Trophoblast cell (in vitro differentiated cells and primary cell): ENCODE results near the gene ZFP28. TPM values are rescaled to one million over a fixed set of nuclear protein-coding genes. Genes with fewer than 3 reads are reported as not detected.
A peak's percentile ranks its signal among the peaks of the same experiment; 100 is the strongest.

Source experiments
- DNase-seq, 2 donors: peaks; one replicate each; pipeline ENCODE4 v3.0.0-alpha.2; 2016
- H2AFZ ChIP-seq: 2 replicates; pipeline ENCODE4 v1.6.1; 2013; ENCODE audit warnings: low read length, moderate library complexity, mild to moderate bottlenecking; ENCODE audit not compliant: insufficient read depth, poor library complexity
- H2AK5ac ChIP-seq: 2 replicates; pipeline ENCODE4 v1.6.1; 2013; ENCODE audit warnings: mild to moderate bottlenecking, low read length
- H2BK120ac ChIP-seq: 2 replicates; pipeline ENCODE4 v1.6.1; 2013; ENCODE audit warnings: low read length, mild to moderate bottlenecking, moderate library complexity; ENCODE audit not compliant: insufficient read depth, poor library complexity
- H2BK12ac ChIP-seq: 2 replicates; pipeline ENCODE4 v1.6.1; 2013; ENCODE audit warnings: mild to moderate bottlenecking, low read length, moderate library complexity
- H2BK5ac ChIP-seq: 2 replicates; pipeline ENCODE4 v1.6.1; 2013; ENCODE audit warnings: low read length, low read depth, moderate library complexity, mild to moderate bottlenecking; ENCODE audit not compliant: poor library complexity
- H3K14ac ChIP-seq: 2 replicates; pipeline ENCODE4 v1.6.1; 2013; ENCODE audit warnings: mild to moderate bottlenecking, low read length
- H3K18ac ChIP-seq: 2 replicates; pipeline ENCODE4 v1.6.1; 2013; ENCODE audit warnings: mild to moderate bottlenecking, low read length
- H3K23ac ChIP-seq: 2 replicates; pipeline ENCODE4 v1.6.1; 2013; ENCODE audit warnings: low read length
- H3K27ac ChIP-seq: 2 replicates; pipeline ENCODE4 v1.5.1; 2013; ENCODE audit warnings: low read depth, mild to moderate bottlenecking, inconsistent platforms, low read length, moderate library complexity
- H3K27me3 ChIP-seq: 2 replicates; pipeline ENCODE4 v1.6.1; 2013; ENCODE audit warnings: inconsistent platforms, mild to moderate bottlenecking, low read length, moderate library complexity; ENCODE audit not compliant: insufficient read depth
- H3K36me3 ChIP-seq, 2 experiments: 1 replicate in 1 of 2; 2 replicates in 1 of 2; pipeline ENCODE4 v1.6.1; 2013; ENCODE audit warnings: low read length in 2 of 2, mild to moderate bottlenecking in 2 of 2, moderate library complexity in 1 of 2; ENCODE audit not compliant: insufficient read depth in 2 of 2, control insufficient read depth in 1 of 2
- H3K4ac ChIP-seq: 2 replicates; pipeline ENCODE4 v1.6.1; 2013; ENCODE audit warnings: low read depth, mild to moderate bottlenecking, low read length, moderate library complexity
- H3K4me1 ChIP-seq, 2 experiments: 1 replicate in 1 of 2; 2 replicates in 1 of 2; pipeline ENCODE4 v1.6.1; 2013; ENCODE audit warnings: low read length in 2 of 2, mild to moderate bottlenecking in 2 of 2, moderate library complexity in 1 of 2; ENCODE audit not compliant: insufficient read depth in 2 of 2, control insufficient read depth in 1 of 2
- H3K4me2 ChIP-seq: 2 replicates; pipeline ENCODE4 v1.6.1; 2013; ENCODE audit warnings: inconsistent platforms, mild to moderate bottlenecking, low read length, moderate library complexity
- H3K4me3 ChIP-seq: 2 replicates; pipeline ENCODE4 v1.5.1; 2013; ENCODE audit warnings: mild to moderate bottlenecking, low read depth, low read length, inconsistent platforms
- H3K79me1 ChIP-seq: one replicate; pipeline ENCODE4 v1.6.1; 2013; ENCODE audit warnings: low read length
- H3K79me2 ChIP-seq: 2 replicates; pipeline ENCODE4 v1.6.1; 2013; ENCODE audit warnings: low read length, mild to moderate bottlenecking; ENCODE audit not compliant: control insufficient read depth, insufficient read depth, poor library complexity
- H3K9ac ChIP-seq: 2 replicates; pipeline ENCODE4 v1.6.1; 2013; ENCODE audit warnings: mild to moderate bottlenecking, low read length
- H3K9me3 ChIP-seq: 2 replicates; pipeline ENCODE4 v1.6.1; 2013; ENCODE audit warnings: low read depth, mild to moderate bottlenecking, control low read depth, inconsistent platforms, low read length; ENCODE audit not compliant: insufficient read depth
- H4K12ac ChIP-seq: 2 replicates; pipeline ENCODE4 v1.6.1; 2013; ENCODE audit warnings: low read depth, mild to moderate bottlenecking, low read length, moderate library complexity
- H4K8ac ChIP-seq: 2 replicates; pipeline ENCODE4 v1.6.1; 2013; ENCODE audit warnings: low read depth, mild to moderate bottlenecking, low read length, moderate library complexity
- H4K91ac ChIP-seq: one replicate; pipeline ENCODE4 v1.6.1; 2013; ENCODE audit warnings: low read depth, mild to moderate bottlenecking, low read length, moderate library complexity
- WGBS: extraction: QIAGEN DNeasy Blood & Tissue Kit; methylation state at CpG from one replicate; pipeline ENCODE4 v1.1.7; 2013; ENCODE audit warnings: missing lambda C conversion rate; ENCODE audit not compliant: insufficient read length, insufficient coverage; ENCODE audit errors: extremely low coverage; 5-methylcytosine and 5-hydroxymethylcytosine counted together
- polyA plus RNA-seq: library from polyadenylated mRNA; stranded (reverse); fragments of 200-250 nt; gene quantifications from 2 replicates; pipeline ENCODE4 v1.2.3, GENCODE V29; 2013

ZFP28 gene
- polyA plus RNA-seq: 3.2 and 3.3 TPM in 2 replicates

DNA sequence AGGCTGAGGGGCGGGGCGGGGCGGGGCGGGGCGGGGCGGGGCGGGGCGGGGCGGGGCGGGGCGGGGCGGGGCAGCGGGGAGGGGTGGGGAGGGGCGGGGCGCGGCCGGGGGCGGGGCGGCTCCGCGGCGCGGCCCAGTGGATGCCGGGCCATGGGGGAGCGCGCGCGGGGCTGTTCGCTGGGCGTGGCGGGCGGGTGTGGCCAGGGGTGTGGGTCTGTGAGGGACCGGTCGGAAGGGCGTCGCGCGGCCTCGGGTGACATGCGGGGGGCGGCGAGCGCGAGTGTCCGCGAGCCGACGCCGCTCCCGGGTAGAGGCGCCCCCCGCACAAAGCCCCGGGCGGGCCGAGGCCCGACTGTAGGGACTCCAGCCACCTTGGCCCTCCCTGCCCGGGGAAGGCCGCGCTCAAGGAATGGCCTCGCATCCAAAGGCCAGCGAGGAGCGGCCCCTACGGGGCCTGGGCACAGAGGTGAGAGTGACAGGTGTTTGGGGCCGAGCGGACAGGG lies at the start of gene ZFP28:
ZFP28 (plus strand) TSS at position 188 of the 503 bp plus-strand sequence; CDS start at position 259, 71 bp downstream.
- H3K36me3 ChIP-seq: peaks cover 0 to 6% of the 10 kb centered on the region in 2 experiments
- peak within 1 kb of the TSS; percentile 95 for H4K8ac ChIP-seq
- peak within 1 kb of the TSS; percentile 95 for H3K4me2 ChIP-seq
- H3K4me3 ChIP-seq: peak within 1 kb of the TSS; percentile 94
- H3K4ac ChIP-seq: peak within 1 kb of the TSS; percentile 66
- H2BK12ac ChIP-seq: no peak within 1 kb of the TSS
- H4K12ac ChIP-seq: peak within 1 kb of the TSS; percentile 99
- no peak within 1 kb of the TSS for H2AK5ac ChIP-seq
- no peaks in the 10 kb centered on the region for H3K27me3 ChIP-seq
- peak in 1 of 2 donors; percentile 6 for DNase-seq
- H2AFZ ChIP-seq: peak within 1 kb of the TSS; percentile 98
- peaks cover 2% of the 10 kb centered on the region for H3K79me1 ChIP-seq
- H3K14ac ChIP-seq: peak within 1 kb of the TSS; percentile 84
- H3K9me3 ChIP-seq: peaks cover 24% of the 10 kb centered on the region
- peak within 1 kb of the TSS; percentile 91 for H3K18ac ChIP-seq
- H3K23ac ChIP-seq: no peak within 1 kb of the TSS
- peak within 1 kb of the TSS; percentile 79 for H4K91ac ChIP-seq
- peak within 1 kb of the TSS; percentile 79 for H3K9ac ChIP-seq
- H3K4me1 ChIP-seq: peaks cover 0 to 7% of the 10 kb centered on the region in 2 experiments
- H2BK5ac ChIP-seq: peak within 1 kb of the TSS; percentile 84
- H3K27ac ChIP-seq: peak within 1 kb of the TSS; percentile 84
- H3K79me2 ChIP-seq: peaks cover 1% of the 10 kb centered on the region
- no CpG with 5 or more reads among the region's 65 CpGs for WGBS
- H2BK120ac ChIP-seq: no peak within 1 kb of the TSS

GRCh38 chr19:56491399-56491798 lies 47.3 kb upstream of the ZFP28 start:
- no peak overlapping the region for H3K18ac ChIP-seq
- H2BK5ac ChIP-seq: no peak overlapping the region
- no peaks in the 10 kb centered on the region for H3K79me2 ChIP-seq
- no peaks in the 10 kb centered on the region for H3K27me3 ChIP-seq
- peaks cover 6% of the 10 kb centered on the region for H3K9me3 ChIP-seq
- no peak overlapping the region for H4K12ac ChIP-seq
- DNase-seq: no peak
- H4K8ac ChIP-seq: no peak overlapping the region
- no peak overlapping the region for H2AFZ ChIP-seq
- H3K4me2 ChIP-seq: no peak overlapping the region
- no peak overlapping the region for H3K4me3 ChIP-seq
- H4K91ac ChIP-seq: no peak overlapping the region
- no peak overlapping the region for H3K9ac ChIP-seq
- H3K36me3 ChIP-seq: peaks cover 2 to 5% of the 10 kb centered on the region in 2 experiments
- H2BK120ac ChIP-seq: no peak overlapping the region
- H2BK12ac ChIP-seq: no peak overlapping the region
- H3K23ac ChIP-seq: no peak overlapping the region
- peak overlapping the region; percentile 72 for H3K27ac ChIP-seq
- H3K14ac ChIP-seq: no peak overlapping the region
- no peak overlapping the region for H2AK5ac ChIP-seq
- peaks cover 2 to 6% of the 10 kb centered on the region in 2 experiments for H3K4me1 ChIP-seq
- no CpG with 5 or more reads among the region's 3 CpGs for WGBS
- H3K79me1 ChIP-seq: no peaks in the 10 kb centered on the region
- no peak overlapping the region for H3K4ac ChIP-seq

DNA sequence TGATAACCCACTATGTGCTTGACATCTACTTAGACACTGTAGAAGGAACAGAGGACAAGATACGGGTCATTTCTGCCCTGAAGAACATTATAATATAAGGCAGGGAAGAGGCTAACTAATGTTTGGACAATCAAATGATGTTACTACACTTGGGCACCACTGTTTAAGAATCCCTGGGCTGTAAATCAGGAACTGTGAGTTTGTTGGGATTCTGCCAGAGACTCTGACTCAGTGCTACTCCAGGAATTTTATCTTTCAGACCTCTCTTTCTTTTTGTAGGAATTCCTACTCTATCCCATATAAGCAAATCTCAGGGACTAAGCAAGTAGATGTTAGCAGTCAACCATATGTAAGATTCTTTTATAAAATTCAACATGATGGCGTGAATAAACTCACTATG lies 34.2 kb upstream of the ZFP28 start:
- Histone ChIP-seq H4K8ac (no peak overlapping the region), H3K18ac (no peak overlapping the region), H3K4me3 (no peak overlapping the region), H2BK12ac (no peak overlapping the region), H2BK120ac (no peak overlapping the region), H3K14ac (no peak overlapping the region), H2AK5ac (no peak overlapping the region), H2BK5ac (no peak overlapping the region), H3K4ac (no peak overlapping the region), H3K79me1 (peaks cover 2% of the 10 kb centered on the region), H3K27ac (no peak overlapping the region), H4K12ac (no peak overlapping the region), H3K4me1 (peaks cover 3 to 8% of the 10 kb centered on the region in 2 experiments), H2AFZ (no peak overlapping the region), H4K91ac (no peak overlapping the region), H3K36me3 (no peaks in the 10 kb centered on the region), H3K4me2 (no peak overlapping the region), H3K23ac (no peak overlapping the region), H3K27me3 (no peaks in the 10 kb centered on the region), H3K79me2 (peaks cover 5% of the 10 kb centered on the region), H3K9me3 (peaks cover 2% of the 10 kb centered on the region), H3K9ac (no peak overlapping the region)
- no CpG with 5 or more reads among the region's 2 CpGs for WGBS
- DNase-seq: no peak

DNA sequence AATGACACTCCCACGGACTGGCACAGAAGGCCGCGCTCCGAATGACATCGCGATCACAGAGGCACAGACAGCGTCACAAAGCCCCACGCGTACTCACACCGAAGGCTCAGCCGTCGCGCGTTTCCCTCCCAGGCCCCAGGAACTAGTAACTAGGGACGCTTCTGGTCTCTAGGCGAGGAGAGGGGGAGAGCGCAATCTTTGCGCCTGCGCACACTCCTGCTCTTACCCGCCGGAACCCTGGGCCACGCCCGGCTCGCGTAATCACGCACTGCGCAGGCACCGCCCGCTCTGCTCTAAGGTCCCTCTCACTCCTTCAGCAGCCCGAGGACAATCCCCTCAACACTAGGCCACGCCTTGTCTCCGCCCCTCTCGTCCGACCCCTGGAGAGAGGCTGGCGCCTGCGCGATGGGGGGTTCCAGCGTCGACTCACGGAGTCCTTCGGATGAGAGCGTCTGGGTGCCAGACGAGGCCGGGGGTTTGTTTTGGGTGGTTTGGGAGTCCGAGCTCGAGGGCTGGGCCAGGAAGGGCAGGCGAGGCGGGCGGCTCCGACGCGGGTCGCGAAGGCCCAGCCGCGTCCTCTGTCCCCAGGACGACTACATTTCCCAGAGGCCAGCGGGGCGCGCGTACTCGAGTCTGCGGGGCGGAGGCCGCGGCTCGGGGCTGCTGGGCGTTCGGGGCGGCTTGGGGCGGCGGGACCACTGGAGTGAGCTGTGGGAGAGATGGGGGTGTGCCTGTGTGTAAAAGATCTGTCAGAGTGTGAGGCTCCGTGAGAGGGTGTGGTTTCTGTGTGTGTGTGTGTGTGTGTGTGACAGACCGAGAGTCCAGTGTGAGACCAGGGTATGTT lies 31.1 kb upstream of the ZFP28 start, which contains the start of gene ZNF471:
ZNF471 (plus strand) TSS at position 410 of the 844 bp plus-strand sequence. CDS start 3,717 bp downstream, outside the sequence.
- H3K4me2 ChIP-seq: peak within 1 kb of the TSS; percentile 96
- peak within 1 kb of the TSS; percentile 89 for H2BK120ac ChIP-seq
- DNase-seq: peak; percentile 94 to 99
- peak within 1 kb of the TSS; percentile 84 for H3K4me3 ChIP-seq
- H2BK12ac ChIP-seq: no peak within 1 kb of the TSS
- H3K9ac ChIP-seq: peak within 1 kb of the TSS; percentile 92
- peaks cover 5% of the 10 kb centered on the region for H3K79me2 ChIP-seq
- H3K14ac ChIP-seq: peak within 1 kb of the TSS; percentile 92
- peak within 1 kb of the TSS; percentile 93 for H4K91ac ChIP-seq
- peaks cover 2% of the 10 kb centered on the region for H3K79me1 ChIP-seq
- peak within 1 kb of the TSS; percentile 97 for H2BK5ac ChIP-seq
- H3K23ac ChIP-seq: no peak within 1 kb of the TSS
- H3K18ac ChIP-seq: peak within 1 kb of the TSS; percentile 96
- peak within 1 kb of the TSS; percentile 73 for H4K12ac ChIP-seq
- H2AFZ ChIP-seq: peak within 1 kb of the TSS; percentile 92
- no peaks in the 10 kb centered on the region for H3K27me3 ChIP-seq
- peaks cover 3 to 8% of the 10 kb centered on the region in 2 experiments for H3K4me1 ChIP-seq
- WGBS: no CpG with 5 or more reads among the region's 74 CpGs
- H3K36me3 ChIP-seq: no peaks in the 10 kb centered on the region
- H3K27ac ChIP-seq: peak within 1 kb of the TSS; percentile 88
- peak within 1 kb of the TSS; percentile 43 for H3K4ac ChIP-seq
- H3K9me3 ChIP-seq: peaks cover 2% of the 10 kb centered on the region
- H4K8ac ChIP-seq: peak within 1 kb of the TSS; percentile 89
- no peak within 1 kb of the TSS for H2AK5ac ChIP-seq
